K562 (cell line): ENCODE data around the gene PACSIN2. TPM values are rescaled to one million over a fixed set of nuclear protein-coding genes. Genes with fewer than 3 reads are reported as not detected.
A peak's percentile ranks its signal among the peaks of the same experiment; 100 is the strongest.

Experiments used
- ATF1 ChIP-seq, 2 experiments: fragments of 450-650 bp in 1 of 2; IDR thresholded peaks; 2 replicates each; pipeline ENCODE4 v1.6.1; 2016; ENCODE audit warnings: missing compliant biosample characterization in 1 of 2, missing genetic modification characterization in 1 of 2
- CHAMP1 ChIP-seq: fragments of 450-650 bp; IDR thresholded peaks from 2 replicates; pipeline ENCODE4 v1.6.1; 2016; ENCODE audit warnings: mild to moderate bottlenecking
- ETS2 ChIP-seq: IDR thresholded peaks from 2 replicates; pipeline ENCODE4 v1.6.1; 2016; ENCODE audit warnings: borderline replicate concordance, missing genetic modification characterization, mild to moderate bottlenecking, moderate library complexity, missing compliant biosample characterization; ENCODE audit not compliant: poor library complexity, severe bottlenecking
- MCM5 ChIP-seq: fragments of 450-650 bp; IDR thresholded peaks from 2 replicates; pipeline ENCODE4 v1.6.1; 2016; ENCODE audit warnings: low read depth
- MIER1 ChIP-seq: fragments of 450-650 bp; IDR thresholded peaks from 2 replicates; pipeline ENCODE4 v1.6.1; 2016; ENCODE audit warnings: antibody characterized with exemption, mild to moderate bottlenecking, low read depth
- NCOA4 ChIP-seq: fragments of 450-650 bp; IDR thresholded peaks from 2 replicates; pipeline ENCODE4 v1.6.1; 2018; ENCODE audit warnings: mild to moderate bottlenecking; ENCODE audit not compliant: partially characterized antibody
- NFIC ChIP-seq: fragments of 450-650 bp; IDR thresholded peaks from 2 replicates; pipeline ENCODE4 v1.6.1; 2017; ENCODE audit warnings: mild to moderate bottlenecking, inconsistent platforms
- NFYB ChIP-seq: IDR thresholded peaks from 2 replicates; pipeline ENCODE4 v1.6.1; 2011; ENCODE audit warnings: mild to moderate bottlenecking, moderate library complexity; ENCODE audit not compliant: insufficient read length; ENCODE audit errors: extremely low read depth
- PHF8 ChIP-seq: fragments of 200-600 bp; sonication (generic); IDR thresholded peaks from 2 replicates; pipeline ENCODE4 v1.6.1; 2012; ENCODE audit warnings: mixed run types, mild to moderate bottlenecking, inconsistent platforms, low read length, moderate library complexity, borderline replicate concordance
- RAD21 ChIP-seq, 2 experiments: fragments of 250-450 bp in 1 of 2; fragments of 450-650 bp in 1 of 2; sonication (Bioruptor Pico) in 1 of 2; formaldehyde crosslinking in 1 of 2; IDR thresholded peaks in 1 of 2; conservative IDR thresholded peaks in 1 of 2; 2 replicates each; pipeline versions ENCODE4 v1.4.0 to v1.8.0; 2020 to 2022; ENCODE audit warnings: mild to moderate bottlenecking in 2 of 2, moderate library complexity in 1 of 2
- SAFB ChIP-seq: fragments of 200-400 bp; formaldehyde crosslinking; IDR thresholded peaks from 2 replicates; pipeline ENCODE4 v1.6.1; 2017; ENCODE audit warnings: low read depth, low read length, borderline replicate concordance
- ZNF354B ChIP-seq: fragments of 250-450 bp; sonication (Bioruptor Pico); IDR thresholded peaks from 2 replicates; pipeline ENCODE4 v1.4.0; 2020
- polyA plus RNA-seq, 8 experiments: library from polyadenylated mRNA; depleted of rRNA in 4 of 8; stranded (reverse) in 5 of 8; unstranded in 3 of 8; fragments of >200 nt; fragmentation: Nextera tagmentation in 2 of 8; fragmentation: Illumina TruSeq in 1 of 8; extraction: Ambion mirVana in 2 of 8; extraction: Trizol in 1 of 8; gene quantifications; 2 replicates each; pipeline versions ENCODE4 v1.2.1 to v1.2.3, GENCODE V29; 2011 to 2014; ENCODE audit warnings: inconsistent platforms in 1 of 8, missing spikeins in 1 of 8
- total RNA-seq, 7 experiments: library from RNA; depleted of rRNA in 6 of 7; stranded (reverse); fragments of >200 nt in 6 of 7; fragmentation: Illumina TruSeq in 2 of 7; extraction: Trizol in 2 of 7; gene quantifications; 2 replicates each; pipeline versions ENCODE4 v1.2.1 to v1.2.3, GENCODE V29; 2011 to 2021; ENCODE audit warnings: low replicate concordance in 1 of 7
- TF ChIP-seq, protein P1 (sequence below): fragments of 250-450 bp; sonication (Bioruptor Pico); IDR thresholded peaks from 2 replicates; pipeline ENCODE4 v1.4.0; 2020
- TF ChIP-seq, protein P2 (sequence below): sonication (generic); formaldehyde crosslinking; IDR thresholded peaks from 2 replicates; pipeline ENCODE4 v1.8.0; 2023; ENCODE audit warnings: mild to moderate bottlenecking, missing genetic modification reagents

The PACSIN2 gene
- total and polyA plus RNA-seq, 9 of the 15 experiments (the other 6 are each of a cell fraction or from before 2014, with no cell fraction given): 0.45 to 45.1 (median 23.9) TPM

- TF ChIP-seq, protein P1, sequence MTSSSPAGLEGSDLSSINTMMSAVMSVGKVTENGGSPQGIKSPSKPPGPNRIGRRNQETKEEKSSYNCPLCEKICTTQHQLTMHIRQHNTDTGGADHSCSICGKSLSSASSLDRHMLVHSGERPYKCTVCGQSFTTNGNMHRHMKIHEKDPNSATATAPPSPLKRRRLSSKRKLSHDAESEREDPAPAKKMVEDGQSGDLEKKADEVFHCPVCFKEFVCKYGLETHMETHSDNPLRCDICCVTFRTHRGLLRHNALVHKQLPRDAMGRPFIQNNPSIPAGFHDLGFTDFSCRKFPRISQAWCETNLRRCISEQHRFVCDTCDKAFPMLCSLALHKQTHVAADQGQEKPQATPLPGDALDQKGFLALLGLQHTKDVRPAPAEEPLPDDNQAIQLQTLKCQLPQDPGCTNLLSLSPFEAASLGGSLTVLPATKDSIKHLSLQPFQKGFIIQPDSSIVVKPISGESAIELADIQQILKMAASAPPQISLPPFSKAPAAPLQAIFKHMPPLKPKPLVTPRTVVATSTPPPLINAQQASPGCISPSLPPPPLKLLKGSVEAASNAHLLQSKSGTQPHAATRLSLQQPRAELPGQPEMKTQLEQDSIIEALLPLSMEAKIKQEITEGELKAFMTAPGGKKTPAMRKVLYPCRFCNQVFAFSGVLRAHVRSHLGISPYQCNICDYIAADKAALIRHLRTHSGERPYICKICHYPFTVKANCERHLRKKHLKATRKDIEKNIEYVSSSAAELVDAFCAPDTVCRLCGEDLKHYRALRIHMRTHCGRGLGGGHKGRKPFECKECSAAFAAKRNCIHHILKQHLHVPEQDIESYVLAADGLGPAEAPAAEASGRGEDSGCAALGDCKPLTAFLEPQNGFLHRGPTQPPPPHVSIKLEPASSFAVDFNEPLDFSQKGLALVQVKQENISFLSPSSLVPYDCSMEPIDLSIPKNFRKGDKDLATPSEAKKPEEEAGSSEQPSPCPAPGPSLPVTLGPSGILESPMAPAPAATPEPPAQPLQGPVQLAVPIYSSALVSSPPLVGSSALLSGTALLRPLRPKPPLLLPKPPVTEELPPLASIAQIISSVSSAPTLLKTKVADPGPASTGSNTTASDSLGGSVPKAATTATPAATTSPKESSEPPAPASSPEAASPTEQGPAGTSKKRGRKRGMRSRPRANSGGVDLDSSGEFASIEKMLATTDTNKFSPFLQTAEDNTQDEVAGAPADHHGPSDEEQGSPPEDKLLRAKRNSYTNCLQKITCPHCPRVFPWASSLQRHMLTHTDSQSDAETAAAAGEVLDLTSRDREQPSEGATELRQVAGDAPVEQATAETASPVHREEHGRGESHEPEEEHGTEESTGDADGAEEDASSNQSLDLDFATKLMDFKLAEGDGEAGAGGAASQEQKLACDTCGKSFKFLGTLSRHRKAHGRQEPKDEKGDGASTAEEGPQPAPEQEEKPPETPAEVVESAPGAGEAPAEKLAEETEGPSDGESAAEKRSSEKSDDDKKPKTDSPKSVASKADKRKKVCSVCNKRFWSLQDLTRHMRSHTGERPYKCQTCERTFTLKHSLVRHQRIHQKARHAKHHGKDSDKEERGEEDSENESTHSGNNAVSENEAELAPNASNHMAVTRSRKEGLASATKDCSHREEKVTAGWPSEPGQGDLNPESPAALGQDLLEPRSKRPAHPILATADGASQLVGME (CRISPR knock-in tag): no peak
- no peak for TF ChIP-seq CHAMP1
- TF ChIP-seq ATF1 (CRISPR knock-in tag; IDR thresholded peaks at IDR 0.05): peak; percentile 34; the same call in 1 of the 2 replicates
- peak; percentile 81 for TF ChIP-seq ATF1 (tag; IDR thresholded peaks at IDR 0.05)
- no peak for TF ChIP-seq MCM5
- no peak for TF ChIP-seq ETS2 (tag)
- no peak for TF ChIP-seq MIER1
- TF ChIP-seq ZNF354B: no peak
- TF ChIP-seq PHF8: peak; percentile 80; the same call in 1 of the 2 replicates
- TF ChIP-seq SAFB: no peak
- TF ChIP-seq NCOA4: no peak
- TF ChIP-seq, protein P2, sequence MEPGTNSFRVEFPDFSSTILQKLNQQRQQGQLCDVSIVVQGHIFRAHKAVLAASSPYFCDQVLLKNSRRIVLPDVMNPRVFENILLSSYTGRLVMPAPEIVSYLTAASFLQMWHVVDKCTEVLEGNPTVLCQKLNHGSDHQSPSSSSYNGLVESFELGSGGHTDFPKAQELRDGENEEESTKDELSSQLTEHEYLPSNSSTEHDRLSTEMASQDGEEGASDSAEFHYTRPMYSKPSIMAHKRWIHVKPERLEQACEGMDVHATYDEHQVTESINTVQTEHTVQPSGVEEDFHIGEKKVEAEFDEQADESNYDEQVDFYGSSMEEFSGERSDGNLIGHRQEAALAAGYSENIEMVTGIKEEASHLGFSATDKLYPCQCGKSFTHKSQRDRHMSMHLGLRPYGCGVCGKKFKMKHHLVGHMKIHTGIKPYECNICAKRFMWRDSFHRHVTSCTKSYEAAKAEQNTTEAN (CRISPR knock-in tag): no peak
- TF ChIP-seq NFYB: no peak
- no peak for TF ChIP-seq RAD21 (CRISPR knock-in tag; conservative IDR thresholded peaks at IDR 0.05 in 1 of 2, IDR thresholded peaks at IDR 0.05 in 1 of 2)
- no peak for TF ChIP-seq NFIC
These were observed 157.9 kb downstream of the PACSIN2 start, which contains the start of gene ARFGAP3 (continued) for GRCh38 chr22:42856865-42857704.
